ENCODE data around the gene WDFY3.

The WDFY3 gene, protein sequence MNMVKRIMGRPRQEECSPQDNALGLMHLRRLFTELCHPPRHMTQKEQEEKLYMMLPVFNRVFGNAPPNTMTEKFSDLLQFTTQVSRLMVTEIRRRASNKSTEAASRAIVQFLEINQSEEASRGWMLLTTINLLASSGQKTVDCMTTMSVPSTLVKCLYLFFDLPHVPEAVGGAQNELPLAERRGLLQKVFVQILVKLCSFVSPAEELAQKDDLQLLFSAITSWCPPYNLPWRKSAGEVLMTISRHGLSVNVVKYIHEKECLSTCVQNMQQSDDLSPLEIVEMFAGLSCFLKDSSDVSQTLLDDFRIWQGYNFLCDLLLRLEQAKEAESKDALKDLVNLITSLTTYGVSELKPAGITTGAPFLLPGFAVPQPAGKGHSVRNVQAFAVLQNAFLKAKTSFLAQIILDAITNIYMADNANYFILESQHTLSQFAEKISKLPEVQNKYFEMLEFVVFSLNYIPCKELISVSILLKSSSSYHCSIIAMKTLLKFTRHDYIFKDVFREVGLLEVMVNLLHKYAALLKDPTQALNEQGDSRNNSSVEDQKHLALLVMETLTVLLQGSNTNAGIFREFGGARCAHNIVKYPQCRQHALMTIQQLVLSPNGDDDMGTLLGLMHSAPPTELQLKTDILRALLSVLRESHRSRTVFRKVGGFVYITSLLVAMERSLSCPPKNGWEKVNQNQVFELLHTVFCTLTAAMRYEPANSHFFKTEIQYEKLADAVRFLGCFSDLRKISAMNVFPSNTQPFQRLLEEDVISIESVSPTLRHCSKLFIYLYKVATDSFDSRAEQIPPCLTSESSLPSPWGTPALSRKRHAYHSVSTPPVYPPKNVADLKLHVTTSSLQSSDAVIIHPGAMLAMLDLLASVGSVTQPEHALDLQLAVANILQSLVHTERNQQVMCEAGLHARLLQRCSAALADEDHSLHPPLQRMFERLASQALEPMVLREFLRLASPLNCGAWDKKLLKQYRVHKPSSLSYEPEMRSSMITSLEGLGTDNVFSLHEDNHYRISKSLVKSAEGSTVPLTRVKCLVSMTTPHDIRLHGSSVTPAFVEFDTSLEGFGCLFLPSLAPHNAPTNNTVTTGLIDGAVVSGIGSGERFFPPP (N-terminal part only)

DNA sequence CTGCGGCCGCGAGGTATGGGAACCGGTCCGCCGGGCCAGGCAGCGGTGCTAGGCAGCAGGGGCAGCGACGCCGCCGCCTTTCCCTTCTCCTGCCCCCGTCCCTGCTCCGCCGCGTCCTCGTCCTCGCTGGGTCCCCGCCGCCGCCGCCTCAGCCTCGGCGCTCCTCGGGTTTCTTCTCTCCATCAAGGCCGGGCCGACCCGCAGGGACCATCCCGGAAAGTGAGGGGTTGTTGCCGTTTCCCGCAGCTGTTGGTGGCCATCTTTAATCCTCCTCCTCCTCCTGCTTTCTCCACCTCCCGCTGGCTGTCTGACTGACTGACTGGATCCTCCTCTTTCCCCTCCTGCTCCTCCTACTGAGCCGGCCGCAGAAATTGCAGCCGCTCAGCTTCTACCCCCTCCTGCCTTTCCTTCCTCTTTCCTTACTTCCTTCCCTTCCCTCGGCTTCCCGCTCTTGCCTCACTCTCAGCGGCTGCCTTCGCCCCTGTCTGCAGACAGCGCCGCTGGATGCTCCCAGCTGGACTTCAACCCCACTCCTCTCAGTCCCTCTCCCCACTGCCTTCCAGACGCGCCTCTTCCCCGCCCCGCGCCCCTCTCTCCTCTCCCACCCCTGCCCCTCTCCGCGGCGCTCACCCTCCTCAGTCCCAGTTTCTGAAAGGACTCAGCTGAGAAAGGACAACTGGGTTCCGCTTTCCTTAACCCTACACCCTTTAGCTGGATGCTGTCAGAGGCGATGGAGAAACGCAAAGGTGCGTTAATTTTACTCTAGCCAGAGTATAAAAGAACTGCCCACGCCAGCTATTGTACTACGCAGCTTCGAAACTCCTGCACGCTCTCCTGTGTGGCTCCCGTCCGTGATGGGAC lies at the start of gene WDFY3:
TSS of gene WDFY3 (minus strand) at position 309 of the 861 bp plus-strand sequence. CDS start 106,099 bp downstream, outside the sequence.
- H3K27me3 ChIP-seq (ENCODE audit: insufficient read depth, poor library complexity, severe bottlenecking) = no peaks in the 10 kb centered on the region
- H3K27ac ChIP-seq (ENCODE audit: poor library complexity, severe bottlenecking) = peak within 1 kb of the TSS; percentile 70
- peaks cover 1% of the 10 kb centered on the region for H3K4me1 ChIP-seq (ENCODE audit: insufficient read depth, poor library complexity, severe bottlenecking)
- ATAC-seq (ENCODE audit: low read depth) (peak; percentile 92), DNase-seq (ENCODE audit: low spot score) (peak; percentile 87)
- H3K36me3 ChIP-seq (ENCODE audit: low read depth) = peaks cover 6% of the 10 kb centered on the region; the same call in 1 of the 2 replicates
- H3K9me3 ChIP-seq (ENCODE audit: severe bottlenecking) = no peaks in the 10 kb centered on the region
- peak; percentile 0 for TF ChIP-seq CTCF (IDR thresholded peaks at IDR 0.05; ENCODE audit: poor library complexity, severe bottlenecking)
- H3K4me3 ChIP-seq (ENCODE audit: severe bottlenecking) = peak within 1 kb of the TSS; percentile 100

DNA sequence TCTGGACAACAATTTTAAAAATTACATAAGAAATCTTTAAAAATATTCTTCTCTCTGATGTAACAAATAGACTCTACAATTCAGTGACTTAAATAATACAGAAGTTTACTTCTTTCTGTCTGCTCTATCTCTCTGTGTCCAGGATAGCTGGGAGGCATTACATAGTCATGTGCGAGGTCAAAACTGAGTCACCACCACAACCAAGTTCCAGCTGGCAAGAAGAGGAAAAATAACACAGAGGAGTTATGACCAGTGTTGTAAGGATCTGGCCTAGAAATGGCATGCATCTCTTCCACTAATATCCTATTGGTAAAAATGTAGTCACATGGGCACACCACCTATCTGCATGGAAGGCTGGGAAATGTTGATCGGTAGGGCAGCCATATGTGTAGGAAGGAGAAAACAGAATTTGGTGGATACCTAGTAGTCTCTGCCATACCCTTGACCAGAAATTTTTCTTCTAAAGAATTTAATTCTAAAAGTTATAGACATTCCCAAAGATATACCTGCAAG lies 39.4 kb upstream of the WDFY3 start:
- no peaks in the 10 kb centered on the region for H3K36me3 ChIP-seq (ENCODE audit: low read depth)
- H3K4me3 ChIP-seq (ENCODE audit: severe bottlenecking) = no peak overlapping the region
- ATAC-seq (ENCODE audit: low read depth) (peak; percentile 94), DNase-seq (ENCODE audit: low spot score) (no peak)
- H3K4me1 ChIP-seq (ENCODE audit: insufficient read depth, poor library complexity, severe bottlenecking) = peaks cover 5% of the 10 kb centered on the region
- H3K27me3 ChIP-seq (ENCODE audit: insufficient read depth, poor library complexity, severe bottlenecking) = no peaks in the 10 kb centered on the region
- H3K27ac ChIP-seq (ENCODE audit: poor library complexity, severe bottlenecking) = no peak overlapping the region
- TF ChIP-seq CTCF (IDR thresholded peaks at IDR 0.05; ENCODE audit: poor library complexity, severe bottlenecking) = no peak
- H3K9me3 ChIP-seq (ENCODE audit: severe bottlenecking) = no peaks in the 10 kb centered on the region

GRCh38 chr4:85000343-85000742 lies 33.9 kb upstream of the WDFY3 start:
- ATAC-seq (ENCODE audit: low read depth) (no peak), DNase-seq (ENCODE audit: low spot score) (no peak)
- Histone ChIP-seq H3K4me3 (ENCODE audit: severe bottlenecking) (no peak overlapping the region), H3K36me3 (ENCODE audit: low read depth) (no peaks in the 10 kb centered on the region), H3K4me1 (ENCODE audit: insufficient read depth, poor library complexity, severe bottlenecking) (no peaks in the 10 kb centered on the region), H3K27me3 (ENCODE audit: insufficient read depth, poor library complexity, severe bottlenecking) (no peaks in the 10 kb centered on the region), H3K9me3 (ENCODE audit: severe bottlenecking) (no peaks in the 10 kb centered on the region), H3K27ac (ENCODE audit: poor library complexity, severe bottlenecking) (no peak overlapping the region)
- TF ChIP-seq CTCF (IDR thresholded peaks at IDR 0.05; ENCODE audit: poor library complexity, severe bottlenecking) = no peak

DNA sequence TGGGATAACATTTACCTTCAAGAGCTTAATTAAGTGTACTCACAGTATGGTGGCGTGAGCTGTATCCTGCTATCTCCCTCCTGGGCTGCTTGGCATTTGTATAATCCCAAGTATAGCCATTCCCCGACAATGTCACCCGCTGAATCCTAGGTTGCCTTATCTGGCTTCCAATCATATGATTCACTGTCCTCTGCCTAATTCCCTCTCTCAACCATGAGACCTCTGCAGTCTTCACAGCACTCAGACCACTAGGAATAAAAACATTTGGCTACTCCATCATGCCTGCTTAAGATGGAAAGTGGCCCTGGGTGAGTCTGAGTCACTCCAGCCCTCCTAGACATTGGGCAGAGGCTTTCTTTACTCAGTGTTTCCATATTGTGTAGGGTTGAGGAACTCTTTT lies 28.9 kb upstream of the WDFY3 start:
- Histone ChIP-seq H3K27me3 (ENCODE audit: insufficient read depth, poor library complexity, severe bottlenecking) (no peaks in the 10 kb centered on the region), H3K36me3 (ENCODE audit: low read depth) (no peaks in the 10 kb centered on the region), H3K4me1 (ENCODE audit: insufficient read depth, poor library complexity, severe bottlenecking) (no peaks in the 10 kb centered on the region), H3K9me3 (ENCODE audit: severe bottlenecking) (no peaks in the 10 kb centered on the region), H3K4me3 (ENCODE audit: severe bottlenecking) (no peak overlapping the region), H3K27ac (ENCODE audit: poor library complexity, severe bottlenecking) (no peak overlapping the region)
- no peak for TF ChIP-seq CTCF (IDR thresholded peaks at IDR 0.05; ENCODE audit: poor library complexity, severe bottlenecking)
- DNase-seq (ENCODE audit: low spot score) (no peak), ATAC-seq (ENCODE audit: low read depth) (no peak)
